Ectodermal cell (in vitro differentiated cells): ENCODE results near the gene MTMR1.

Experiments used
- H3K27ac ChIP-seq: 2 replicates; pipeline ENCODE4 v1.7.0; 2013; ENCODE audit warnings: mild to moderate bottlenecking, low read depth, low read length; ENCODE audit not compliant: insufficient read depth, poor library complexity, severe bottlenecking
- H3K27me3 ChIP-seq: 2 replicates; pipeline ENCODE4 v1.7.0; 2013; ENCODE audit warnings: mild to moderate bottlenecking, low read length; ENCODE audit not compliant: insufficient read depth, control insufficient read depth, poor library complexity, severe bottlenecking
- H3K36me3 ChIP-seq: one replicate; pipeline ENCODE4 v1.7.0; 2013; ENCODE audit warnings: low read length; ENCODE audit not compliant: control insufficient read depth, insufficient read depth
- H3K4me1 ChIP-seq: one replicate; pipeline ENCODE4 v1.7.0; 2013; ENCODE audit warnings: low read length; ENCODE audit not compliant: control insufficient read depth, insufficient read depth
- H3K4me3 ChIP-seq: 2 replicates; pipeline ENCODE4 v1.7.0; 2013; ENCODE audit warnings: low read depth, low read length, control low read depth; ENCODE audit not compliant: insufficient read depth
- H3K9me3 ChIP-seq: 2 replicates; pipeline ENCODE4 v1.7.0; 2013; ENCODE audit warnings: mild to moderate bottlenecking, low read length, moderate library complexity; ENCODE audit not compliant: control insufficient read depth
- WGBS, 2 experiments: methylation state at CpG; one replicate each; pipeline ENCODE4 v1.1.7; 2013; ENCODE audit warnings: missing lambda C conversion rate in 2 of 2; 5-methylcytosine and 5-hydroxymethylcytosine counted together

Gene MTMR1

DNA sequence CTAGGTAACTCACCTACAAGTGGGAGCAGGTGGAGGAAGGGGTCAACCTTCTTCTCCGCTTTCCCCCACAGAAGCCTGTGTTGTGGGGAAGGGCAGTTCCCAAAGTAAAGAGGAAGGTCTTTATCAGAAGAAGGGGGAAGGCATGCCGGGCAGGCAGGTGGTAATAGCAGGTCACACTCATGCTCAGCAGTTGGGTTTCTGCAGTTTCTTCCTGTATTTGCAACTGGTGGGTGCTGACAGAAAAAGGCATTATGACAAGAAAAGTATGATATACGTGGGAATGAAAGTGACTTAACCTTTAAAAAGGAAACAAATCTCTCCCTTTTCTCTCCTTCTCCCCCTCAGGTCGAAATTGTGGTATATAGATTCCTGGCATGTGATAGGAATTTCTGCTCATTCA, 3.7 kb downstream of the MTMR1 start:
- 90 to 100% methylated on average over 2 to 3 of the region's 4 CpGs for WGBS, 2 experiments
- H3K4me1 ChIP-seq, result peaks cover 6% of the 10 kb centered on the region
- H3K36me3 ChIP-seq, result no peaks in the 10 kb centered on the region
- H3K27me3 ChIP-seq, result no peaks in the 10 kb centered on the region
- no peak overlapping the region for H3K4me3 ChIP-seq
- no peak overlapping the region for H3K27ac ChIP-seq
- H3K9me3 ChIP-seq, result no peaks in the 10 kb centered on the region

GRCh38 chrX:150697641-150698040, 4.4 kb downstream of the MTMR1 start:
- no peaks in the 10 kb centered on the region for H3K9me3 ChIP-seq
- no peaks in the 10 kb centered on the region for H3K36me3 ChIP-seq
- H3K4me3 ChIP-seq, result no peak overlapping the region
- H3K27me3 ChIP-seq, result no peaks in the 10 kb centered on the region
- 91 to 96% methylated on average over 7 of the region's 7 CpGs for WGBS, 2 experiments
- peaks cover 6% of the 10 kb centered on the region for H3K4me1 ChIP-seq
- H3K27ac ChIP-seq, result no peak overlapping the region

- 79% methylated on average over 2 of the region's 2 CpGs; no CpG with 5 or more reads in 1 of the 2 experiments for WGBS, 2 experiments
- H3K36me3 ChIP-seq, result no peaks in the 10 kb centered on the region
Measured at GRCh38 chrX:150698981-150699380, 5.8 kb downstream of the MTMR1 start.

GRCh38 chrX:150700107-150700506, 6.9 kb downstream of the MTMR1 start:
- H3K4me3 ChIP-seq, result no peak overlapping the region
- H3K9me3 ChIP-seq, result no peaks in the 10 kb centered on the region
- no peaks in the 10 kb centered on the region for H3K27me3 ChIP-seq
- H3K36me3 ChIP-seq, result no peaks in the 10 kb centered on the region
- peaks cover 2% of the 10 kb centered on the region for H3K4me1 ChIP-seq
- no peak overlapping the region for H3K27ac ChIP-seq

More at GRCh38 chrX:150698981-150699380, 5.8 kb downstream of the MTMR1 start:
- no peak overlapping the region for H3K4me3 ChIP-seq
- no peaks in the 10 kb centered on the region for H3K9me3 ChIP-seq
- no peaks in the 10 kb centered on the region for H3K27me3 ChIP-seq
- peaks cover 6% of the 10 kb centered on the region for H3K4me1 ChIP-seq
- no peak overlapping the region for H3K27ac ChIP-seq

DNA sequence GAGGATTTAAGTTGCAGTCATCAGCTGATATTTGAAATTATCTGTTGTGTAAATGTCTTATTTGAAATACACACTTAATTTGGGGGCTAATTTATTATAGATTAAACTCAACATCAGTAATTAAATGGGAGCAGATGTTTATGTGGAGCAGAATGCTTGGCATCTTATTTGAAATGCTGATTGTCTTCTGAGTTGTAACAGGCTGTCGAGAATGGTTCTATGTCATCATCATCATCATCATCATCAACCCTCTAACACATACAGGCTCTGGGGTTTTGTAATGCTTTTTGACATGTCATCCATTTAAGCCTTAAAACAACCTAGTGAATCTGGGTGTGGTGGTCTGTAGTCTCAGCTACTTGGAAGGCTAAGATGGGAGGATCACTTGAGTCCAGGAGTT, 8.2 kb downstream of the MTMR1 start:
- H3K36me3 ChIP-seq, result no peaks in the 10 kb centered on the region
- no peak overlapping the region for H3K27ac ChIP-seq
- no peaks in the 10 kb centered on the region for H3K9me3 ChIP-seq
- H3K27me3 ChIP-seq, result no peaks in the 10 kb centered on the region
- no peaks in the 10 kb centered on the region for H3K4me1 ChIP-seq
- no peak overlapping the region for H3K4me3 ChIP-seq
- 100% methylated on average over 1 of the region's 1 CpG; no CpG with 5 or more reads in 1 of the 2 experiments for WGBS, 2 experiments

- Histone ChIP-seq H3K4me3 (no peak overlapping the region), H3K9me3 (no peaks in the 10 kb centered on the region), H3K27ac (no peak overlapping the region), H3K4me1 (no peaks in the 10 kb centered on the region), H3K27me3 (no peaks in the 10 kb centered on the region), H3K36me3 (no peaks in the 10 kb centered on the region)
- WGBS, 2 experiments, result 93 to 100% methylated on average over 1 of the region's 1 CpG
Measured at GRCh38 chrX:150702966-150703694, 9.9 kb downstream of the MTMR1 start.

GRCh38 chrX:150703695-150703974, 10.4 kb downstream of the MTMR1 start:
- H3K27ac ChIP-seq, result no peak overlapping the region
- H3K9me3 ChIP-seq, result no peaks in the 10 kb centered on the region
- no peak overlapping the region for H3K4me3 ChIP-seq
- H3K36me3 ChIP-seq, result no peaks in the 10 kb centered on the region
- H3K27me3 ChIP-seq, result no peaks in the 10 kb centered on the region
- no peaks in the 10 kb centered on the region for H3K4me1 ChIP-seq

GRCh38 chrX:150704030-150704613, 10.9 kb downstream of the MTMR1 start:
- Histone ChIP-seq H3K4me1 (no peaks in the 10 kb centered on the region), H3K27ac (no peak overlapping the region), H3K9me3 (no peaks in the 10 kb centered on the region), H3K4me3 (no peak overlapping the region), H3K36me3 (no peaks in the 10 kb centered on the region), H3K27me3 (no peaks in the 10 kb centered on the region)
- WGBS, 2 experiments, result 93% methylated on average over 3 of the region's 3 CpGs

- Histone ChIP-seq H3K9me3 (no peaks in the 10 kb centered on the region), H3K27me3 (no peaks in the 10 kb centered on the region), H3K27ac (no peak overlapping the region), H3K4me3 (no peak overlapping the region), H3K4me1 (no peaks in the 10 kb centered on the region), H3K36me3 (no peaks in the 10 kb centered on the region)
Measured at GRCh38 chrX:150712619-150713018, 19.4 kb downstream of the MTMR1 start.

- H3K27ac ChIP-seq, result no peak overlapping the region
- H3K4me1 ChIP-seq, result no peaks in the 10 kb centered on the region
- no peaks in the 10 kb centered on the region for H3K9me3 ChIP-seq
- H3K4me3 ChIP-seq, result no peak overlapping the region
- H3K36me3 ChIP-seq, result no peaks in the 10 kb centered on the region
- 90 to 98% methylated on average over 3 of the region's 3 CpGs for WGBS, 2 experiments
- H3K27me3 ChIP-seq, result no peaks in the 10 kb centered on the region
Measured at GRCh38 chrX:150715184-150715583, 22.0 kb downstream of the MTMR1 start.
